GM12801 (cell line): ENCODE results near the gene ATF6.

Source experiments
- TF ChIP-seq, protein P1 (sequence below): IDR thresholded peaks from one replicate; pipeline ENCODE4 v1.5.1; 2011; ENCODE audit warnings: control low read depth; ENCODE audit not compliant: insufficient read length; ENCODE audit errors: extremely low read depth

The ATF6 gene

DNA sequence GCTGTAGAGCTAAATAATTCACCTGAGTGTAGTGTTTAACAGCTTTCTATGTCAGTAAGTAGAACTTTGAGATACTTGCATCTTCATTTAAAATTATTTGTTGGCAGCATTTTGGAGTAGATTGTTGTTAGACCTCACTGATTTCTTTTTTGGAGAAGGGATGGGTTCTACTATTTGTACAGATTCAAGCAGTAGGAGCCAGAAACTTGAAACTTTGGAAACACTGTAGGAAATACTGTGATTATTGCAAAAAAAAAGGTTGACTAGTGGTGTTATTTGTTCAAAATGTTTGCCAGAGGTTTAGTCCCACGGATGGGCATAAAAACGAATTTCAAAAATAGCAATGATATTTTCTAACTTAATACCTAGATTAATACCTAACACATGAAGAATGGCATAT lies 102.7 kb downstream of the ATF6 start:
- TF ChIP-seq, protein P1, sequence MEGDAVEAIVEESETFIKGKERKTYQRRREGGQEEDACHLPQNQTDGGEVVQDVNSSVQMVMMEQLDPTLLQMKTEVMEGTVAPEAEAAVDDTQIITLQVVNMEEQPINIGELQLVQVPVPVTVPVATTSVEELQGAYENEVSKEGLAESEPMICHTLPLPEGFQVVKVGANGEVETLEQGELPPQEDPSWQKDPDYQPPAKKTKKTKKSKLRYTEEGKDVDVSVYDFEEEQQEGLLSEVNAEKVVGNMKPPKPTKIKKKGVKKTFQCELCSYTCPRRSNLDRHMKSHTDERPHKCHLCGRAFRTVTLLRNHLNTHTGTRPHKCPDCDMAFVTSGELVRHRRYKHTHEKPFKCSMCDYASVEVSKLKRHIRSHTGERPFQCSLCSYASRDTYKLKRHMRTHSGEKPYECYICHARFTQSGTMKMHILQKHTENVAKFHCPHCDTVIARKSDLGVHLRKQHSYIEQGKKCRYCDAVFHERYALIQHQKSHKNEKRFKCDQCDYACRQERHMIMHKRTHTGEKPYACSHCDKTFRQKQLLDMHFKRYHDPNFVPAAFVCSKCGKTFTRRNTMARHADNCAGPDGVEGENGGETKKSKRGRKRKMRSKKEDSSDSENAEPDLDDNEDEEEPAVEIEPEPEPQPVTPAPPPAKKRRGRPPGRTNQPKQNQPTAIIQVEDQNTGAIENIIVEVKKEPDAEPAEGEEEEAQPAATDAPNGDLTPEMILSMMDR = no peak

DNA sequence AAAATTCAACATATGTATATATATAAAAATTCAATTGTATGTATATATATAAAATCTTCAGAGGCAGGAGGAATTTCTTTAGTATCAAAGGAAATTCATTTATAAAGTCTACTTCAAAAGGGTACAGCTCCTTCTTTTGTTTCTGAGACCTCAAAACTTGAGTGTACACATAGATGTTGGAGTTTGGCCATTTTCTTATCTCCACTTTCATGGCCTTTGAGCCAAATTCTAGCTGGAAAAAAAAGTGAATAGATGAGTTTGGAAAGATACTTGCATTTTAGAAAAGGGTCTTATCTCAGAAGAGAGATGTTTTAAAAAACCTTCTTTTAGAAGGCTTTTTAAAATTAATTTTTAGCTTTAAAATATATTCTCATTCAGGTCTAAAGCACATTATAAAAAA lies 103.2 kb downstream of the ATF6 start:
- TF ChIP-seq, protein P1 = no peak

DNA sequence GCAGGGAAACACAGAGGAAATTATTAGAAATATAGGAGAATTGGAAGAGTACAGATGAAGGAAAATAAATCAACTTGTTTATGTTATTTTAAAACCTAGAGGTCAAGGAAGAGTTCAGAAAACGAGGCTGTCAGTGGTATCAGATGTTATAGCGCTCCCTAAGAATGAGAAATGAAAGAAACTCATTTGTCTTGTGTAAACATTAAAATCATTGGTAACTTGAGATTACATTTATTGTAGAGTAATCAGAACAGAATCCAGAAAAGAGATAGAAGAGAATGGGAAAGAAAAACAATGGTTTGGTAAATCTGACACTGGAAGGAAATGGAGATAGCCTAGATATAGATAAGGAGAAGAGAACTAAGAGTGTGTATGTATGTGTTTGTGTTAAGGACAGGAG lies 106.4 kb downstream of the ATF6 start:
- TF ChIP-seq, protein P1 = no peak

DNA sequence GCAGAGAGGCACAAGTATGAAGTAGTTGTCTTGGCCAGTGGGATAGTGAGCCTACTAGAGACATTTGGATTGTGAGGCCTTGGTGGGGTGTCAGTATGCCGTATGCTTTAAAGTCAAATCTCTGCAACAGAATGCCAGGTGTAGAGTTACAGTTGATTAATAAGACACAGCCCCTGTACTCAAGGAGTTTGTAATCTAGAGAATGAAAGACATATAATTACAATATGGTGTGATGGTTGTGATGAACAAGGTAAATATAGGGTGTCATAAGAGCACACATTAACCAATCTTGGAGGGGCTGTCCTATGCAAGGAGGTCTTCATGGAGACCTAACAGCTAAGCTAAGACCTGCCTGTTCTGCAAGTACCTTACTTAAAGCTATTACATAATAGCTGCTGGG lies 113.1 kb downstream of the ATF6 start:
- TF ChIP-seq, protein P1 = no peak

- TF ChIP-seq, protein P1 = no peak
Observed at GRCh38 chr1:161884475-161884874, 118.4 kb downstream of the ATF6 start.

- TF ChIP-seq, protein P1 = no peak
Observed at GRCh38 chr1:161885003-161885402, 118.9 kb downstream of the ATF6 start.

- TF ChIP-seq, protein P1 = no peak
Observed at GRCh38 chr1:161885759-161886158, 119.6 kb downstream of the ATF6 start.

DNA sequence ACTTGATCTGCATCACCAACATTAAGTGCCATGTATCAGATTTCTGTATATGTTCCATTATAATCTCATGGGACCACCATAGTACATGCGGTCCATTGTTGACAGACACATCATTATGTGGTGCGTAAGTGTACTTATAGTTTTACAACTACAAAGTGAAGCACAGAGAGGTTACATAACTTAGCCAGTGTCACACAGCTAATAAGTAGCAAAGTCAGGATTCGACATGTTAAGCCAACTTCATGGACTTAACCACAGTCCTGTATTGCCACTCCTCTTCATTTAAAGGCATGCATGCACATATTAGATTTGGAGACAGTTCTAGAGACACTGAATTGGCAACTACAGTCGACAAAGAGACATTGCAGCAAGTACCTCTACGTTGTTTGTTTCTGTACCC lies 120.5 kb downstream of the ATF6 start:
- TF ChIP-seq, protein P1 = no peak
